Ishikawa (cell line): Measurements from ENCODE around the gene SUCNR1.

Experiments used
- EP300 ChIP-seq: IDR thresholded peaks from 2 replicates; pipeline ENCODE4 v1.6.1; 2012; ENCODE audit warnings: borderline replicate concordance
- FOXM1 ChIP-seq: IDR thresholded peaks from 2 replicates; pipeline ENCODE4 v1.6.1; 2012; ENCODE audit warnings: low read depth, borderline replicate concordance
- MAX ChIP-seq: IDR thresholded peaks from 2 replicates; pipeline ENCODE4 v1.6.1; 2012
- TAF1 ChIP-seq: IDR thresholded peaks from 2 replicates; pipeline ENCODE4 v1.6.1; 2012; ENCODE audit warnings: low read depth, mild to moderate bottlenecking
- TCF12 ChIP-seq: IDR thresholded peaks from 2 replicates; pipeline ENCODE4 v1.6.1; 2012; ENCODE audit warnings: low read depth
- TEAD4 ChIP-seq: IDR thresholded peaks from 2 replicates; pipeline ENCODE4 v1.6.1; 2012
- YY1 ChIP-seq: IDR thresholded peaks from 2 replicates; pipeline ENCODE4 v1.6.1; 2012; ENCODE audit warnings: low read depth

GRCh38 chr3:151827816-151828215 lies 45.6 kb upstream of the SUCNR1 start:
- TF ChIP-seq TAF1, result no peak
- no peak for TF ChIP-seq YY1
- TF ChIP-seq TEAD4, result no peak
- TF ChIP-seq EP300, result no peak
- TF ChIP-seq TCF12, result no peak
- TF ChIP-seq FOXM1, result no peak
- no peak for TF ChIP-seq MAX
